GM12878 (cell line): ENCODE results near the gene MALSU1. TPM values are rescaled to one million over a fixed set of nuclear protein-coding genes. Genes with fewer than 3 reads are reported as not detected.

Experiments
- ASH2L ChIP-seq: fragments of 300-600, 200-600 bp; sonication (generic); IDR thresholded peaks from 2 replicates; pipeline ENCODE4 v1.6.1; 2017; ENCODE audit warnings: low read depth, mild to moderate bottlenecking, borderline replicate concordance
- BHLHE40 ChIP-seq, 2 experiments: fragments of 450-650 bp in 1 of 2; IDR thresholded peaks; 2 replicates each; pipeline ENCODE4 v1.6.1; 2011 to 2017; ENCODE audit warnings: low read depth in 2 of 2, borderline replicate concordance in 1 of 2, improper control_type of control experiment in 1 of 2, low read length in 1 of 2, mild to moderate bottlenecking in 1 of 2
- CREM ChIP-seq: IDR thresholded peaks from 2 replicates; pipeline ENCODE4 v1.6.1; 2014; ENCODE audit warnings: antibody characterized with exemption, low read depth
- EED ChIP-seq: sonication (generic); IDR thresholded peaks from 2 replicates; pipeline ENCODE4 v1.6.1; 2016; ENCODE audit warnings: antibody characterized with exemption, low read depth
- FOXK2 ChIP-seq: fragments of 450-650 bp; IDR thresholded peaks from 2 replicates; pipeline ENCODE4 v1.6.1; 2017; ENCODE audit warnings: mild to moderate bottlenecking, moderate library complexity
- FOXM1 ChIP-seq: IDR thresholded peaks from 2 replicates; pipeline ENCODE4 v1.6.1; 2012; ENCODE audit warnings: low read depth, mild to moderate bottlenecking, inconsistent platforms, low read length, moderate library complexity
- HDGF ChIP-seq: fragments of 450-650 bp; IDR thresholded peaks from 2 replicates; pipeline ENCODE4 v1.6.1; 2016; ENCODE audit warnings: antibody characterized with exemption
- IKZF1 ChIP-seq: fragments of 450-650 bp; conservative IDR thresholded peaks from 2 replicates; pipeline ENCODE4 v1.6.1; 2017; ENCODE audit warnings: antibody characterized with exemption, mild to moderate bottlenecking
- JUNB ChIP-seq: IDR thresholded peaks from 2 replicates; pipeline ENCODE4 v1.6.1; 2016; ENCODE audit warnings: antibody characterized with exemption, mild to moderate bottlenecking
- KAT2A ChIP-seq: conservative IDR thresholded peaks from 2 replicates; pipeline ENCODE4 v1.6.1; 2011; ENCODE audit warnings: low read depth, low read length; ENCODE audit not compliant: control insufficient read depth
- MYC ChIP-seq: IDR thresholded peaks from 2 replicates; pipeline ENCODE4 v1.6.1; 2011; ENCODE audit warnings: mild to moderate bottlenecking, low read length, moderate library complexity, inconsistent platforms; ENCODE audit not compliant: insufficient read depth, insufficient replicate concordance, insufficient read length, severe bottlenecking
- NFYB ChIP-seq: IDR thresholded peaks from 2 replicates; pipeline ENCODE4 v1.6.1; 2011; ENCODE audit warnings: low read depth, mild to moderate bottlenecking, low read length, improper control_type of control experiment, moderate library complexity; ENCODE audit not compliant: insufficient read depth
- PAX8 ChIP-seq: fragments of 450-650 bp; IDR thresholded peaks from 2 replicates; pipeline ENCODE4 v1.6.1; 2017; ENCODE audit warnings: mild to moderate bottlenecking, moderate library complexity
- POLR2AphosphoS5 ChIP-seq: IDR thresholded peaks from 2 replicates; pipeline ENCODE4 v1.6.1; 2011; ENCODE audit warnings: mild to moderate bottlenecking, low read length, inconsistent platforms
- RB1 ChIP-seq: fragments of 450-650 bp; formaldehyde crosslinking; IDR thresholded peaks from 2 replicates; pipeline ENCODE4 v1.6.1; 2017; ENCODE audit warnings: mild to moderate bottlenecking, borderline replicate concordance
- SMAD5 ChIP-seq: IDR thresholded peaks from 2 replicates; pipeline ENCODE4 v1.6.1; 2016; ENCODE audit warnings: antibody characterized with exemption, low read depth
- SMARCA5 ChIP-seq: fragments of 450-650 bp; IDR thresholded peaks from 2 replicates; pipeline ENCODE4 v1.6.1; 2017; ENCODE audit warnings: mild to moderate bottlenecking
- YY1 ChIP-seq: IDR thresholded peaks from 2 replicates; pipeline ENCODE4 v1.6.1; 2011; ENCODE audit warnings: low read depth, mild to moderate bottlenecking, low read length
- ZNF207 ChIP-seq: fragments of 450-650 bp; IDR thresholded peaks from 2 replicates; pipeline ENCODE4 v1.6.1; 2014; ENCODE audit warnings: antibody characterized with exemption, mild to moderate bottlenecking, borderline replicate concordance
- ZNF217 ChIP-seq: fragments of 450-650 bp; IDR thresholded peaks from 2 replicates; pipeline ENCODE4 v1.6.1; 2017; ENCODE audit warnings: antibody characterized with exemption, mild to moderate bottlenecking
- polyA plus RNA-seq, 11 experiments: library from polyadenylated mRNA; depleted of rRNA in 4 of 11; unstranded in 6 of 11; stranded (reverse) in 5 of 11; fragments of >200 nt; fragmentation: Nextera tagmentation in 4 of 11; fragmentation: Illumina TruSeq in 1 of 11; extraction: Ambion mirVana in 4 of 11; extraction: Trizol in 1 of 11; gene quantifications; 1 replicate in 1 of 11; 2 replicates in 10 of 11; pipeline versions ENCODE4 v1.2.1 to v1.2.3, GENCODE V29; 2011 to 2016; ENCODE audit warnings: inconsistent platforms in 2 of 11, missing spikeins in 2 of 11, low read depth in 1 of 11
- total RNA-seq, 4 experiments: library from RNA; depleted of rRNA in 3 of 4; stranded (reverse); fragments of >200 nt in 3 of 4; fragmentation: Illumina TruSeq in 1 of 4; extraction: Trizol in 1 of 4; gene quantifications; 2 replicates each; pipeline versions ENCODE4 v1.2.1 to v1.2.3, GENCODE V29; 2013 to 2021
- TF ChIP-seq, protein P1 (sequence below): IDR thresholded peaks from 2 replicates; pipeline ENCODE4 v1.6.1; 2012; ENCODE audit warnings: low read length, inconsistent platforms
- TF ChIP-seq, protein P2 (sequence below), 3 experiments: IDR thresholded peaks in 2 of 3; conservative IDR thresholded peaks in 1 of 3; 2 replicates each; pipeline ENCODE4 v1.5.1; 2011; ENCODE audit warnings: low read depth in 3 of 3, low read length in 3 of 3, mild to moderate bottlenecking in 3 of 3, control low read depth in 2 of 3, moderate library complexity in 2 of 3, inconsistent platforms in 1 of 3, mixed read lengths in 1 of 3; ENCODE audit not compliant: control insufficient read depth in 2 of 3, insufficient read depth in 1 of 3; ENCODE audit errors: extremely low read depth in 1 of 3
- TF ChIP-seq, protein P3 (sequence below): fragments of 450-650 bp; formaldehyde crosslinking; IDR thresholded peaks from 2 replicates; pipeline ENCODE4 v1.5.0; 2022; ENCODE audit warnings: mild to moderate bottlenecking, missing genetic modification characterization
- TF ChIP-seq, protein P4 (sequence below): fragments of 450-650 bp; IDR thresholded peaks from 2 replicates; pipeline ENCODE4 v1.6.1; 2016; ENCODE audit warnings: mild to moderate bottlenecking

MALSU1 gene
- total and polyA plus RNA-seq, 10 of the 15 experiments (the other 5 are each of a cell fraction or from before 2014, with no cell fraction given): 8.5 to 159 (median 73.7) TPM

DNA sequence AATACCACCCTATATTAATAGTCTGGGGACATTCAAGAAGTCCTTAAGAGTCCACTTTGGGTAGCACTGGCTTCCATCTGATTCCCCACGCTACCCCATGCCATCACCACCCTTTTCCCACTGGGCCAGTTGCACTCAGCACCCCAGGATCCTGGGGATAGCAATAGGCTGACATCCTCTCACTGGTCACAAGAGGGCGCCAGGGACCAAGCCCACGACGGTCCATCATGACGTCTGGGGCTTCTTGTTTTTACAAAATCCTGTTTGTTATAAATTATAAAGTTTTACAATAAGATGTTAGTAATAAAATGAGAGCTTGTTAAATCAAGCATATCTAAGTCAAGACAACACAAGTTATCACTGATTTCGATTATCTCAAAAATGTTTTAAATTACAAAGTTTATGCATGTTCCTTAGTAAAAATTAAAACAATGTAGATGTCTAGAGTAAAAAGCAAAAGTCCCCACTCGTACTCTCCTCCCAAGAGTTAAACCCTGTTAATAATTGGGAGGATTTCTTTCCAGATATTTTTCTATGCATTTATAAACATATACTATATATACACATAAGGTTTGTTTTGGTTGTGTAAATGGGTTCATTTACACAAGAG is 37.2 kb upstream of the MALSU1 start (continued):
- TF ChIP-seq, protein P1, sequence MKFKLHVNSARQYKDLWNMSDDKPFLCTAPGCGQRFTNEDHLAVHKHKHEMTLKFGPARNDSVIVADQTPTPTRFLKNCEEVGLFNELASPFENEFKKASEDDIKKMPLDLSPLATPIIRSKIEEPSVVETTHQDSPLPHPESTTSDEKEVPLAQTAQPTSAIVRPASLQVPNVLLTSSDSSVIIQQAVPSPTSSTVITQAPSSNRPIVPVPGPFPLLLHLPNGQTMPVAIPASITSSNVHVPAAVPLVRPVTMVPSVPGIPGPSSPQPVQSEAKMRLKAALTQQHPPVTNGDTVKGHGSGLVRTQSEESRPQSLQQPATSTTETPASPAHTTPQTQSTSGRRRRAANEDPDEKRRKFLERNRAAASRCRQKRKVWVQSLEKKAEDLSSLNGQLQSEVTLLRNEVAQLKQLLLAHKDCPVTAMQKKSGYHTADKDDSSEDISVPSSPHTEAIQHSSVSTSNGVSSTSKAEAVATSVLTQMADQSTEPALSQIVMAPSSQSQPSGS: no peak
- no peak for TF ChIP-seq HDGF
- no peak for TF ChIP-seq SMAD5
- TF ChIP-seq ZNF217: no peak
- TF ChIP-seq POLR2AphosphoS5: no peak
- no peak for TF ChIP-seq FOXM1
- no peak for TF ChIP-seq ASH2L
- TF ChIP-seq YY1: peak; percentile 80
- no peak for TF ChIP-seq SMARCA5
- TF ChIP-seq EED: 0 out of 2 replicates have a peak, but pooled peaks have one; percentile 15
- no peak for TF ChIP-seq ZNF207
- no peak for TF ChIP-seq MYC
- TF ChIP-seq BHLHE40 (IDR thresholded peaks at IDR 0.05; ENCODE audit: borderline replicate concordance in 1 of 2, low read depth in 2 of 2, low read length in 1 of 2): no peak
- TF ChIP-seq, protein P2, sequence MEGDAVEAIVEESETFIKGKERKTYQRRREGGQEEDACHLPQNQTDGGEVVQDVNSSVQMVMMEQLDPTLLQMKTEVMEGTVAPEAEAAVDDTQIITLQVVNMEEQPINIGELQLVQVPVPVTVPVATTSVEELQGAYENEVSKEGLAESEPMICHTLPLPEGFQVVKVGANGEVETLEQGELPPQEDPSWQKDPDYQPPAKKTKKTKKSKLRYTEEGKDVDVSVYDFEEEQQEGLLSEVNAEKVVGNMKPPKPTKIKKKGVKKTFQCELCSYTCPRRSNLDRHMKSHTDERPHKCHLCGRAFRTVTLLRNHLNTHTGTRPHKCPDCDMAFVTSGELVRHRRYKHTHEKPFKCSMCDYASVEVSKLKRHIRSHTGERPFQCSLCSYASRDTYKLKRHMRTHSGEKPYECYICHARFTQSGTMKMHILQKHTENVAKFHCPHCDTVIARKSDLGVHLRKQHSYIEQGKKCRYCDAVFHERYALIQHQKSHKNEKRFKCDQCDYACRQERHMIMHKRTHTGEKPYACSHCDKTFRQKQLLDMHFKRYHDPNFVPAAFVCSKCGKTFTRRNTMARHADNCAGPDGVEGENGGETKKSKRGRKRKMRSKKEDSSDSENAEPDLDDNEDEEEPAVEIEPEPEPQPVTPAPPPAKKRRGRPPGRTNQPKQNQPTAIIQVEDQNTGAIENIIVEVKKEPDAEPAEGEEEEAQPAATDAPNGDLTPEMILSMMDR (IDR thresholded peaks at IDR 0.05 in 2 of 3, conservative IDR thresholded peaks at IDR 0.05 in 1 of 3; ENCODE audit: control insufficient read depth in 2 of 3, extremely low read depth in 1 of 3, insufficient read depth in 1 of 3, low read depth in 3 of 3, low read length in 3 of 3): peak; percentile 83 to 94 (median 86)
- TF ChIP-seq PAX8: no peak
- TF ChIP-seq KAT2A: no peak
- peak; percentile 65; the same call in 1 of the 2 replicates for TF ChIP-seq CREM
- TF ChIP-seq, protein P3, sequence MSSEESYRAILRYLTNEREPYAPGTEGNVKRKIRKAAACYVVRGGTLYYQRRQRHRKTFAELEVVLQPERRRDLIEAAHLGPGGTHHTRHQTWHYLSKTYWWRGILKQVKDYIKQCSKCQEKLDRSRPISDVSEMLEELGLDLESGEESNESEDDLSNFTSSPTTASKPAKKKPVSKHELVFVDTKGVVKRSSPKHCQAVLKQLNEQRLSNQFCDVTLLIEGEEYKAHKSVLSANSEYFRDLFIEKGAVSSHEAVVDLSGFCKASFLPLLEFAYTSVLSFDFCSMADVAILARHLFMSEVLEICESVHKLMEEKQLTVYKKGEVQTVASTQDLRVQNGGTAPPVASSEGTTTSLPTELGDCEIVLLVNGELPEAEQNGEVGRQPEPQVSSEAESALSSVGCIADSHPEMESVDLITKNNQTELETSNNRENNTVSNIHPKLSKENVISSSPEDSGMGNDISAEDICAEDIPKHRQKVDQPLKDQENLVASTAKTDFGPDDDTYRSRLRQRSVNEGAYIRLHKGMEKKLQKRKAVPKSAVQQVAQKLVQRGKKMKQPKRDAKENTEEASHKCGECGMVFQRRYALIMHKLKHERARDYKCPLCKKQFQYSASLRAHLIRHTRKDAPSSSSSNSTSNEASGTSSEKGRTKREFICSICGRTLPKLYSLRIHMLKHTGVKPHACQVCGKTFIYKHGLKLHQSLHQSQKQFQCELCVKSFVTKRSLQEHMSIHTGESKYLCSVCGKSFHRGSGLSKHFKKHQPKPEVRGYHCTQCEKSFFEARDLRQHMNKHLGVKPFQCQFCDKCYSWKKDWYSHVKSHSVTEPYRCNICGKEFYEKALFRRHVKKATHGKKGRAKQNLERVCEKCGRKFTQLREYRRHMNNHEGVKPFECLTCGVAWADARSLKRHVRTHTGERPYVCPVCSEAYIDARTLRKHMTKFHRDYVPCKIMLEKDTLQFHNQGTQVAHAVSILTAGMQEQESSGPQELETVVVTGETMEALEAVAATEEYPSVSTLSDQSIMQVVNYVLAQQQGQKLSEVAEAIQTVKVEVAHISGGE (CRISPR knock-in tag): no peak
- no peak for TF ChIP-seq RB1
- no peak for TF ChIP-seq NFYB
- no peak for TF ChIP-seq JUNB
- TF ChIP-seq FOXK2: no peak
- TF ChIP-seq, protein P4, sequence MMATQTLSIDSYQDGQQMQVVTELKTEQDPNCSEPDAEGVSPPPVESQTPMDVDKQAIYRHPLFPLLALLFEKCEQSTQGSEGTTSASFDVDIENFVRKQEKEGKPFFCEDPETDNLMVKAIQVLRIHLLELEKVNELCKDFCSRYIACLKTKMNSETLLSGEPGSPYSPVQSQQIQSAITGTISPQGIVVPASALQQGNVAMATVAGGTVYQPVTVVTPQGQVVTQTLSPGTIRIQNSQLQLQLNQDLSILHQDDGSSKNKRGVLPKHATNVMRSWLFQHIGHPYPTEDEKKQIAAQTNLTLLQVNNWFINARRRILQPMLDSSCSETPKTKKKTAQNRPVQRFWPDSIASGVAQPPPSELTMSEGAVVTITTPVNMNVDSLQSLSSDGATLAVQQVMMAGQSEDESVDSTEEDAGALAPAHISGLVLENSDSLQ: no peak
- TF ChIP-seq IKZF1: no peak
